HG03045 (cell line): ENCODE data around the gene DIAPH1.
A peak's percentile ranks its signal among the peaks of the same experiment; 100 is the strongest.

ENCODE experiments used
- ATAC-seq: cut with Tn5 transposase; IDR thresholded peaks from one replicate; pipeline ENCODE4 v1.9.1; 2021; ENCODE audit warnings: mild to moderate bottlenecking, moderate library complexity; ENCODE audit not compliant: unreplicated experiment

DIAPH1 gene

GRCh38 chr5:141618804-141619554, at the start of gene DIAPH1:
TSS of gene DIAPH1 (minus strand) at chr5:141619000. CDS start at chr5:141618914, 86 bp downstream.
- peak; percentile 88 for ATAC-seq

- ATAC-seq = no peak
Observed at GRCh38 chr5:141665995-141666940, 47.5 kb upstream of the DIAPH1 start.

- peak; percentile 88 for ATAC-seq
Observed at GRCh38 chr5:141664733-141665461, 46.1 kb upstream of the DIAPH1 start.

- ATAC-seq = no peak
Observed at GRCh38 chr5:141663506-141663905, 44.7 kb upstream of the DIAPH1 start.

GRCh38 chr5:141662028-141662427, 43.2 kb upstream of the DIAPH1 start:
- no peak for ATAC-seq

- peak; percentile 58 for ATAC-seq
Observed at GRCh38 chr5:141657937-141658545, 39.2 kb upstream of the DIAPH1 start.

GRCh38 chr5:141657404-141657803, 38.6 kb upstream of the DIAPH1 start:
- ATAC-seq = no peak

- no peak for ATAC-seq
Observed at GRCh38 chr5:141656396-141656795, 37.6 kb upstream of the DIAPH1 start.

- no peak for ATAC-seq
Observed at GRCh38 chr5:141655020-141655419, 36.2 kb upstream of the DIAPH1 start.

GRCh38 chr5:141654298-141654697, 35.5 kb upstream of the DIAPH1 start:
- ATAC-seq = no peak

GRCh38 chr5:141651728-141652105, 32.9 kb upstream of the DIAPH1 start:
- ATAC-seq = no peak

GRCh38 chr5:141650851-141651727, 32.3 kb upstream of the DIAPH1 start, which contains the start of gene FCHSD1:
TSS of gene FCHSD1 (minus strand) at chr5:141651418. CDS start at chr5:141651368, 50 bp downstream.
- ATAC-seq = peak; percentile 95

- ATAC-seq = no peak
Observed at GRCh38 chr5:141649972-141650371, 31.2 kb upstream of the DIAPH1 start.

- ATAC-seq = no peak
Observed at GRCh38 chr5:141649056-141649688, 30.4 kb upstream of the DIAPH1 start.

GRCh38 chr5:141647851-141648250, 29.1 kb upstream of the DIAPH1 start:
- ATAC-seq = no peak

GRCh38 chr5:141647242-141647641, 28.4 kb upstream of the DIAPH1 start:
- no peak for ATAC-seq

GRCh38 chr5:141646026-141646425, 27.2 kb upstream of the DIAPH1 start:
- ATAC-seq = no peak

GRCh38 chr5:141641634-141642267, 23.0 kb upstream of the DIAPH1 start:
- ATAC-seq = peak; percentile 52

GRCh38 chr5:141640698-141641097, 21.9 kb upstream of the DIAPH1 start:
- no peak for ATAC-seq
